GM10248 (cell line): ENCODE results near the gene ANO5.
"Not testable (repeated sequence)": the region's sequence is repeated elsewhere in the genome, so short reads cannot be mapped to it uniquely, and the experiment has no call there.

Source experiments
- CTCF ChIA-PET: fragments of 300-600 bp; sonication (Branson Sonifier 250); formaldehyde crosslinking; extraction: SDS; loops from one replicate; lab custom pipeline; 2021; ENCODE audit warnings: antibody characterized with exemption; lab: Yijun Ruan, JAX
- POLR2A ChIA-PET: fragments of 350-650 bp; sonication (Branson Sonifier 250); formaldehyde crosslinking; extraction: SDS; loops from one replicate; lab custom pipeline; 2020; ENCODE audit warnings: antibody characterized with exemption; lab: Yijun Ruan, JAX
- DNase-seq: peaks from one replicate; pipeline ENCODE4 v3.0.0; 2012; ENCODE audit errors: extremely low spot score
- TF ChIP-seq, protein P1 (sequence below): IDR thresholded peaks from 2 replicates; pipeline ENCODE4 v1.5.1; 2012; ENCODE audit warnings: mild to moderate bottlenecking, low read depth; ENCODE audit errors: extremely low read depth, missing control alignments, control extremely low read depth

The ANO5 gene

GRCh38 chr11:22256876-22257275 is 64.0 kb downstream of the ANO5 start:
- ChIA-PET POLR2A (no interaction called here), CTCF (interaction anchor here (1.3 kb wide), 2 partner anchors 12 to 14 kb away, joined by 3 read pairs; no protein-coding TSS in a partner anchor)
- TF ChIP-seq, protein P1, sequence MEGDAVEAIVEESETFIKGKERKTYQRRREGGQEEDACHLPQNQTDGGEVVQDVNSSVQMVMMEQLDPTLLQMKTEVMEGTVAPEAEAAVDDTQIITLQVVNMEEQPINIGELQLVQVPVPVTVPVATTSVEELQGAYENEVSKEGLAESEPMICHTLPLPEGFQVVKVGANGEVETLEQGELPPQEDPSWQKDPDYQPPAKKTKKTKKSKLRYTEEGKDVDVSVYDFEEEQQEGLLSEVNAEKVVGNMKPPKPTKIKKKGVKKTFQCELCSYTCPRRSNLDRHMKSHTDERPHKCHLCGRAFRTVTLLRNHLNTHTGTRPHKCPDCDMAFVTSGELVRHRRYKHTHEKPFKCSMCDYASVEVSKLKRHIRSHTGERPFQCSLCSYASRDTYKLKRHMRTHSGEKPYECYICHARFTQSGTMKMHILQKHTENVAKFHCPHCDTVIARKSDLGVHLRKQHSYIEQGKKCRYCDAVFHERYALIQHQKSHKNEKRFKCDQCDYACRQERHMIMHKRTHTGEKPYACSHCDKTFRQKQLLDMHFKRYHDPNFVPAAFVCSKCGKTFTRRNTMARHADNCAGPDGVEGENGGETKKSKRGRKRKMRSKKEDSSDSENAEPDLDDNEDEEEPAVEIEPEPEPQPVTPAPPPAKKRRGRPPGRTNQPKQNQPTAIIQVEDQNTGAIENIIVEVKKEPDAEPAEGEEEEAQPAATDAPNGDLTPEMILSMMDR: no peak
- DNase-seq: no peak

DNA sequence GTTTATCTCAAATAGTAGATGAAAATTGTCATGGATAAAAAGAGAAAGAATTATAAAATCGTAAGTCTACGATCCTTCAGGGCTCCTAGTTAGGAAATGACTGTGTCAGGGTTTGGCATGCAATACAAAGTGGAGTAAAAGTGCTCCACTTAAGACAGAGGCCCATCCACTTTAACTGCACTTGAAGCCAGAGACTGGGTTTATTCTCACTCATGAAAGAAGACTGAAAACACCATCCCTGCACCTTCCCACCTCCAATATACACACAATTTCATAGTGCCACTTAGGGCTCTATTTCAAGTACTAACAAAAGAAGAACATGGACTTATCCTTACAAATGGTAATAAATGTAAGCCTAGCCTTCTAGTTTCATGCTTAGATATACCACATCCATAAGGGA is 70.7 kb downstream of the ANO5 start:
- ChIA-PET POLR2A (no interaction called here), CTCF (no interaction called here)
- TF ChIP-seq, protein P1: no peak
- DNase-seq: no peak

DNA sequence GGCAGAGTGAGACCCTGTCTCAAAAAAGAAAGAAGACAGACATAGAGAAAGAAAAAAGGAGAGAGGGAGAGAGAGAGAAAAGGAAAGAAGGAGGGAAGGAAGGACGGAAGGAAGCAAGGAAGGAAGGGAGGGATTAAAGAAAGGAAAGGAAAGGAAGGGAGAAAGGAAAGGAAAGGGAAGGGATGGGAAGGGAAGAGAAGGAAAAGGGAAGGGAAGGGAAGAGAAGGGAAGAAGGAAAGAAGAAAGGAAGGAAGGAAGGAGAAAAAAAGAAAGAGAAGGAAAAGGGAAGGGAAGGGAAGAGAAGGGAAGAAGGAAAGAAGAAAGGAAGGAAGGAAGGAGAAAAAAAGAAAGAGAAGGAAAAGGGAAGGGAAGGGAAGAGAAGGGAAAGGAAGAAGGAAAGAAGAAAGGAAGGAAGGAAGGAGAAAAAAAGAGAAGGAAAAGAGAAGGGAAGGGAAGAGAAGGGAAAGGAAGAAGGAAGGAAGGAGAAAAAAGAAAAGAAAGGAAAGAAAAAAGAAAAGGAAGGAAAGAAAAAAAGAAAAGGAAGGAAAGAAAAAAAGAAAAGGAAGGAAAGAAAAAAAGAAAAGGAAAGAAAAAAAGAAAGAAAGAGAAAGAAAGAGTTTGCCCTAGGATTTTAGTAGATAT is 76.2 kb downstream of the ANO5 start:
- CTCF ChIA-PET, POLR2A ChIA-PET, DNase-seq: not testable (repeated sequence)

- CTCF ChIA-PET: interaction anchor here (1.5 kb wide), 1 partner anchor 29 kb away, joined by 4 read pairs; no protein-coding TSS in a partner anchor
- TF ChIP-seq, protein P1: no peak
- DNase-seq: no peak
- POLR2A ChIA-PET: no interaction called here
Measured at GRCh38 chr11:22273781-22274180, 80.9 kb downstream of the ANO5 start.

GRCh38 chr11:22275600-22275999 is 82.7 kb downstream of the ANO5 start:
- ChIA-PET CTCF (interaction anchor here (1.5 to 2.3 kb wide), 2 partner anchors 9 to 29 kb away, joined by 3 to 5 read pairs; no protein-coding TSS in a partner anchor), POLR2A (no interaction called here)
- no peak for DNase-seq
- TF ChIP-seq, protein P1: no peak

DNA sequence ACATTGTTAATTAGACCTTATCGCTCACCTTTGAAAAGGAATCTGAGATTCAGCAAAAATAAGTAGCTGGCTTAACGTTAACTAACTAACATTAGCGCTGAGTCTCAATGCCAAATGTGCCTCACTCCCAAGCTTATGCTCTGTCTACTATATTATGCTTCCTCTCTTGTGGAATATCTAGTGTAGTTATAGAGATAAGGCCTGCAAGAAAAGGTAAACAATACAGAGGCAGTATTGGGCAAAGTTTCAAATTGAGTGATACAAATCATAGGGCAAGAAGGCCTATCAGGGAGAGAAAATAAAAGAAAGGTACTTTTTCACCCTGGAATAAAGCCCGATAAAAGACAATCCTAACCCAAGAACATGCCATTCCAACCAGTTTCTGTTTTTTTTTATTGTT is 83.7 kb downstream of the ANO5 start:
- ChIA-PET CTCF (interaction anchor here (2.3 kb wide), 1 partner anchor 28 kb away, joined by 5 read pairs; no protein-coding TSS in a partner anchor), POLR2A (no interaction called here)
- DNase-seq: no peak
- TF ChIP-seq, protein P1: no peak

DNA sequence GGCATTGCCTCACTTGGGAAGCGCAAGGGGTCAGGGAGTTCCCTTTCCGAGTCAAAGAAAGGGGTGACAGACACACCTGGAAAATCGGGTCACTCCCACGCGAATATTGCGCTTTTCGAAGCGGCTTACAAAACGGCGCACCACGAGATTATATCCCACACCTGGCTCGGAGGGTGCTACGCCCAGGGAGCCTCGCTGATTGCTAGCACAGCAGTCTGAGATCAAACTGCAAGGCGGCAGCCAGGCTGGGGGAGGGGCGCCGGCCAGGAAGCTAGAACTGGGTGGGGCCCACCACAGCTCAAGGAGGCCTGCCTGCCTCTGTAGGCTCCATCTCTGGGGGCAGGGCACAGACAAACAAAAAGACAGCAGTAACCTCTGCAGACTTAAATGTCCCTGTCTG is 92.1 kb downstream of the ANO5 start:
- POLR2A ChIA-PET, DNase-seq: not testable (repeated sequence)
- CTCF ChIA-PET: interaction anchor here (1.6 kb wide), 1 partner anchor 9 kb away, joined by 3 read pairs; no protein-coding TSS in a partner anchor
